Measurements from ENCODE around the gene ELK4. TPM values are rescaled to one million over a fixed set of nuclear protein-coding genes. Genes with fewer than 3 reads are reported as not detected.

Gene ELK4
- total RNA-seq, 1 donor from 2014 or later, result 36.6 TPM

GRCh38 chr1:205670611-205671430 is 39.0 kb upstream of the ELK4 start:
- TF ChIP-seq CTCF (IDR thresholded peaks at IDR 0.05), result no peak
- TF ChIP-seq EZH2phosphoT487 (IDR thresholded peaks at IDR 0.05), result peak; percentile 64
- TF ChIP-seq EZH2 (IDR thresholded peaks at IDR 0.05), result no peak
- no peaks in the 10 kb centered on the region for H3K36me3 ChIP-seq
- peak; percentile 95 for DNase-seq (ENCODE audit: low spot score)
- no peak overlapping the region for H2AFZ ChIP-seq (replicated peaks)
- H3K4me1 ChIP-seq, result peaks cover 64% of the 10 kb centered on the region
- peaks cover 13% of the 10 kb centered on the region for H4K20me1 ChIP-seq (ENCODE audit: low read depth)
- no peak overlapping the region for H3K9ac ChIP-seq
- peak overlapping the region; percentile 73 for H3K4me3 Mint-ChIP-seq
- peaks cover 6% of the 10 kb centered on the region for H3K27me3 Mint-ChIP-seq (ENCODE audit: insufficient read depth, low read depth)
- H3K9me3 Mint-ChIP-seq, result no peaks in the 10 kb centered on the region
- peaks cover 39% of the 10 kb centered on the region for H3K79me2 ChIP-seq (ENCODE audit: low read depth)
- H3K4me3 ChIP-seq, result peak overlapping the region; percentile 43
- H3K4me2 ChIP-seq, result peak overlapping the region; percentile 88
- H3K27ac ChIP-seq, result peak overlapping the region; percentile 95
- H3K36me3 Mint-ChIP-seq, result no peaks in the 10 kb centered on the region
- peaks cover 83% of the 10 kb centered on the region for H3K4me1 Mint-ChIP-seq
- H3K27ac Mint-ChIP-seq, result peak overlapping the region; percentile 93
- no peaks in the 10 kb centered on the region for H3K9me3 ChIP-seq (ENCODE audit: low read depth)
- H3F3A ChIP-seq (ENCODE audit: low read depth), result peaks cover 54% of the 10 kb centered on the region
- H3K27me3 ChIP-seq, result no peaks in the 10 kb centered on the region

GRCh38 chr1:205670150-205670446 is 38.3 kb upstream of the ELK4 start:
- peaks cover 4% of the 10 kb centered on the region for H3K27me3 Mint-ChIP-seq (ENCODE audit: insufficient read depth, low read depth)
- Histone ChIP-seq H3K27me3 (no peaks in the 10 kb centered on the region), H3K79me2 (ENCODE audit: low read depth) (peaks cover 41% of the 10 kb centered on the region), H3K27ac (peak overlapping the region; percentile 95), H2AFZ (replicated peaks) (no peak overlapping the region), H3K9me3 (ENCODE audit: low read depth) (no peaks in the 10 kb centered on the region), H3K4me2 (peak overlapping the region; percentile 88), H3K4me3 (peak overlapping the region; percentile 43), H3K9ac (no peak overlapping the region), H4K20me1 (ENCODE audit: low read depth) (peaks cover 21% of the 10 kb centered on the region), H3K4me1 (peaks cover 71% of the 10 kb centered on the region), H3F3A (ENCODE audit: low read depth) (peaks cover 61% of the 10 kb centered on the region), H3K36me3 (no peaks in the 10 kb centered on the region)
- no peak for TF ChIP-seq EZH2 (IDR thresholded peaks at IDR 0.05)
- no peak for TF ChIP-seq EZH2phosphoT487 (IDR thresholded peaks at IDR 0.05)
- no peak for TF ChIP-seq CTCF (IDR thresholded peaks at IDR 0.05)
- peak; percentile 40 for DNase-seq (ENCODE audit: low spot score)
- peaks cover 83% of the 10 kb centered on the region for H3K4me1 Mint-ChIP-seq
- H3K36me3 Mint-ChIP-seq, result no peaks in the 10 kb centered on the region
- H3K27ac Mint-ChIP-seq, result peak overlapping the region; percentile 93
- H3K4me3 Mint-ChIP-seq, result peak overlapping the region; percentile 73
- no peaks in the 10 kb centered on the region for H3K9me3 Mint-ChIP-seq

GRCh38 chr1:205669341-205670149 is 37.7 kb upstream of the ELK4 start:
- no peak overlapping the region for H2AFZ ChIP-seq (replicated peaks)
- H3F3A ChIP-seq (ENCODE audit: low read depth), result peaks cover 67% of the 10 kb centered on the region
- Mint-ChIP-seq H3K36me3 (no peaks in the 10 kb centered on the region), H3K27me3 (ENCODE audit: insufficient read depth, low read depth) (peaks cover 4% of the 10 kb centered on the region), H3K4me3 (peak overlapping the region; percentile 73), H3K4me1 (peaks cover 85% of the 10 kb centered on the region), H3K9me3 (no peaks in the 10 kb centered on the region), H3K27ac (peak overlapping the region; percentile 93)
- H3K79me2 ChIP-seq (ENCODE audit: low read depth), result peaks cover 41% of the 10 kb centered on the region
- DNase-seq (ENCODE audit: low spot score), result peak; percentile 36
- H3K9me3 ChIP-seq (ENCODE audit: low read depth), result no peaks in the 10 kb centered on the region
- peak overlapping the region; percentile 95 for H3K27ac ChIP-seq
- peak overlapping the region; percentile 88 for H3K4me2 ChIP-seq
- H3K27me3 ChIP-seq, result no peaks in the 10 kb centered on the region
- H3K36me3 ChIP-seq, result no peaks in the 10 kb centered on the region
- no peak overlapping the region for H3K9ac ChIP-seq
- no peak for TF ChIP-seq EZH2 (IDR thresholded peaks at IDR 0.05)
- no peak for TF ChIP-seq CTCF (IDR thresholded peaks at IDR 0.05)
- TF ChIP-seq EZH2phosphoT487 (IDR thresholded peaks at IDR 0.05), result no peak
- H4K20me1 ChIP-seq (ENCODE audit: low read depth), result peaks cover 26% of the 10 kb centered on the region
- peak overlapping the region; percentile 43 for H3K4me3 ChIP-seq
- H3K4me1 ChIP-seq, result peaks cover 72% of the 10 kb centered on the region
